IPS-NIHi7 (cell line): ENCODE results near the gene PLEKHB2.
"Not testable (repeated sequence)": the region's sequence is repeated elsewhere in the genome, so short reads cannot be mapped to it uniquely, and the experiment has no call there.

Experiments
- DNase-seq: peaks from one replicate; pipeline ENCODE4 v3.0.0; 2012; ENCODE audit warnings: mixed read lengths; ENCODE audit errors: extremely low spot score

PLEKHB2 gene

DNA sequence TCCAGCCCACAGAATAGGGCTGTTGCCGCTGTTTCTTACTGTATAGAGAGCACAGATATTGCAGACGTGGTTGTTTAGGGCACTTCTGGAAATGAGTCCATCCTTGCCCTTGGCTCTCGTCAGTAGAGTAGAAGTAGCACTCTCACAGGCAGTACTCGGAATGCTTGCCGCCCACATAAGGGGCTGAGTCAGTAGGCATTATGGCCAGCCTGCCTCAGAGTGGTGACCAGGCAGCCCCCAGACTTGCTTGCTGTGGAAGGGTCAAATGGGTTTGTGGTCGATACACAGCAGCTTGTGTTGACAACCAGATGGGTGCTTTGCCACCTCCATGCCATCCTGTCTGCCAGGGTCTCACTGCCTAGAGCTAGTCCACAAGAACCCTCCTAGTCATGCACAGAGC, 38.7 kb downstream of the PLEKHB2 start:
- no peak for DNase-seq

DNA sequence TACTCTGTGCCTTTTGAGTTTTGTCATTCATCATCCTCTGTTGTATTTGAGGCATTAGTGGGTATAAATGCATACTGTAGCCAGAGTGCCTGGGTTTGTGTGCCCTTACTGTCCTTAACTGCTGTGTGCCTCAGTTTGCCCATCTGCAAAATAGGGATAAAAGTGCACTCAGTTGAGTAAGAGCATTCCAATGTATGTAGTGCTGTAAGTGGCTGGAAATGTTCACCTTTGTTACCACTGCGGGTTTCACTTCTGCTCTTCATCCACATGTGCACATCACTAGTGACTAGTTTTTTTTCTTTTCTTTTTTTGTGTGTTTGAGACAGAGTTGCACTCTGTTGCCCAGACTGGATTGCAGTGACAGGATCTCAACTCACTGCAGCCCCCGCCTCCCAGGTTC, 39.9 kb downstream of the PLEKHB2 start:
- no peak for DNase-seq

DNA sequence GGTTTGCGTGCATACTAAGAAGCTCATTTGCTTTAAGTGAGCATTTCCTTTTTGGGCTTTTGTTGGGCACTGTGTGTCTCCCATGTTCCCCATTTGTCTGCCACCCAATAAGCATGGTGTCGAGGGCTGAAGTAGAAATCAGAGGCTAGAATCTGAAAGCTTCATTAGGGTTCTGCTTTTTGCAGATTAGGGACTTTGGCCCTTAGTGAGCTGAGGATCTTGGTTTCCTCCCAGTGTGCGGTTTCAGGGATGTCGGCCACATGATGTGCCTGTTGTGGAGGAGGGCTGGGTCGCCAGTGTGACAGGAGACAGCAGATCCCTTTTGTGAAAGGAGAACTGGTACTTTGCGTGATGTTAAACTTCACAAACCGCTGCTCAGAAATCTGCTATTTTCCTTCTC, 41.1 kb downstream of the PLEKHB2 start:
- DNase-seq = no peak

DNA sequence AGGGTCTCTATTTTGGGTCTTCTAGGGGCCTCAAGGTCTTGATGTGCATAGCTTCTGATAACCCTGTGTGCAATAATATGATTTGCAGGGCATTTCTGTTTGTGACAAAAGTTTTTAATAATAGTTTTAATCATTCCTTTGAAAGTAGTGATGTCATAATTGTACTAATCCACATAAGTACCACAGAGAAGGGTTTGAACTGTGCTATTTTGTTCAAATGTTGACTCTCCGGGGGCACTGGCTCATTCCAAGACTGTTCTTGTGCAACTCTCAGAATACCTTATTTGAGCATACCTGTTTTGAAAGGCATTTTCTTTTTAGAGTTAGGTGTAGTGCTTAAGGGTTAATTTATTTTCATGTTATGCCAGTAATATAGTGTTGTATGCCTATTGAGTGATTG, 41.6 kb downstream of the PLEKHB2 start:
- DNase-seq = no peak

DNA sequence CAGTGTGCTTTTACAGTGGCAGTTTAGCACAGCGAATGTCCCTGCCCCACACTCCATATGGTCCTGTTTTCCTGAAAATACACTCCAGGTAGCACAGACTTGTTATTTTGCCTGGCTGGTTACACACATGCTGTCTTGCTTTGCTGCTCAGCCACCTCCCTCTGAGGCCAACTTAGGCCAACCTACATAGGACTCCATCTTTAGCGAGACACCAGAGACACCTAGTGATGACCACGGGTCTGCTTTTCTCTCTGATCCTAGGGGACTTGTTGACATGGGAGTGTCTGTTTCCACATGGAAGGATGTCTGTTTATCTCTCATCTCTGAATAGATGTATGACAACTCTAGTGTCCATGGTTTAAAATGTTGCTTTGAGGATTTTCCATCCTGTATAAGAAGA, 43.3 kb downstream of the PLEKHB2 start:
- no peak for DNase-seq

DNA sequence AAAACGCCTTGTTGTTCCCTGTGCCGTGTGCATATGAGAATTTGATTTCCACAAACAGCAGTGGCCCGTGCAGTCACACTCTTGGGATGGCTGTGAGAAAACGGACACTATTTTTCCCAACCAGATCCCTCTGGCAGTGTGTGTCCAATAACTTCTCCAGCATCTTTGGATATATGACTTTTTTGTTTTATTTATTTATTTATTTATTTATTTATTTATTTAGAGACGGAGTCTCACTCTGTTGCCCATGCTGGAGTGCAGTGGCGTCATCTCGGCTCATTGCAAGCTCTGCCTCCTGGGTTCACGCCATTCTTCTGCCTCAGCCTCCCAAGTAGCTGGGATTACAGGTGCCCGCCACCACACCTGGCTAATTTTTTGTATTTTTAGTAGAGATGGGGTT, 45.0 kb downstream of the PLEKHB2 start:
- not testable (repeated sequence) for DNase-seq

DNA sequence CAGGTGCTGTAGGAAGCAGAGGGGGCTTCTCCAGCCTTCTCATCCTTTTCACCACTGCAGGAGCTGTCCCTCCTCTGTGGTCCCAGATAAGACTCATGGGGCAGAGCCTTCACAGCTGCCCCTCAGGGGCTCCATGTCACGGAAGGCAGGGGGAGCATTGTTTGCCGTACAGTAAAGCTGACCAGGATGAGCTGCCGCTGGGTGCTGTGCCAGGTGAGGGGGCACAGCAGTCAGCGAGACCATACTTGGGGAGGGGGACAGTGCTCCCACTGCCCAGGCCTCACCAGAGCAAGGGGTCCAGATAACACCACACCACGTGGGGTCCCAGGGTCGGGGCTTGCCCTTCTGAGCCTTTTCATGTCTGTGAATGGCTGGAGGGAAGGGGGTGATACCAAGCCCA, 46.3 kb downstream of the PLEKHB2 start:
- no peak for DNase-seq

DNA sequence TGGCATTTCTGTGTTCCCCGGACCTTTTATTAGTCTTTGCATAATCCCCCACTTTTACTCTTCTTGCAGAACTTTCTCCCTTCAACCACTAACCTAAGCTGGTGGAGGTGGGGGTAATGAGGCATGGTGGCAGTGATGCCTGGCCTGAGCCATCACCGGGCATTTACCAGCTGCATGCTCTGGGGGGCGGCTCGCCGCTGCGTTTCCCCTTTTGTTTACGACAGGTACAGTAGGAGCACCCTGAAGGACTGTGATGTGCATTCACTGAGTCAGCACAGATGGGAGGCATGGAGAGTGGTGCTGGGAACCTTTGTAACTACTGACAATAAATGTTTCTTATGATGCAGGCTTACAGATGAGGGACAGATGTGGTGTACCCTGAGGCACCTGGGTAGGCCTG, 46.9 kb downstream of the PLEKHB2 start:
- DNase-seq = no peak

DNA sequence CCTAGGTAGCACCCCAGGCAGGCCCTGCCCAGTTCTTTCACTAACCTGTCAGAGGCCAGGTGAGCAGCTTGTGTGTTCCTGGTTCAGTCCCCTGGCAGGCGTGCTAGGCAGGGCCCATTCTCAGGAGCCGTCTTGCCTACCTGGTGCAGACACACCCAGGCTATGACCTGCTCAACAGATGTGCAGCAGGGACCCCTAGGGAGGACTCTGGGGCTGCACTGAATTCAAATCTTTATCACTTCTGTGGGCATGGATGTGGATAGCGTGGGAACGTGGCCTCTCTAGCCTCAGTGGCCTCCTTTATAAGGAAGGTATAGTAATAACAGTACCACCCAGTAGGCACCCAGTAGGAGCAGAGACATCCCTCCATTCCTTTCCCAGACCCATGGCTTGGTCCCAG, 48.4 kb downstream of the PLEKHB2 start:
- DNase-seq = no peak

DNA sequence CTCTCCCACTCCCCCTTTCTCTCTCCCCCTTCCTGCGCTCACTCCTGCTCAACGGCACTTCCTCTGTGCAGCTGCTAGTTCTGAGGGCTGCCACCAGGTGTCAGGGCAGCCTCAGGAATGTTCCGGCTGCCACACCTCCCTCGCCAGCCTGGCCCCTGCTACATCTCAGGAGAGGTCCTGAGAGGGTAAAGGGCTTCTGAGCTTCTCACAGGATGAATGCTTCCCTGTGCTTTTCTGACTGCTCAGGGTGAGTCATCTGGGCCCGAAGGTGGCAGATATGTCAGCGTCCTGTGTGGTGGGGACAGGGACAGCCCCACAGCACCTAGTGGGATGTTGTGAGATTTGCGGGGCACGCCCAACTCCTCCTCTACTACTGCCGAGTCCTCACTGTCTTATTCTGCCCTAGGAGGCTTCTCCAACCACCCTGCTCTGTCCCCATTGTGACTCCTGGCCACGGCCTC, 49.0 kb downstream of the PLEKHB2 start:
- peak; percentile 92 for DNase-seq

DNA sequence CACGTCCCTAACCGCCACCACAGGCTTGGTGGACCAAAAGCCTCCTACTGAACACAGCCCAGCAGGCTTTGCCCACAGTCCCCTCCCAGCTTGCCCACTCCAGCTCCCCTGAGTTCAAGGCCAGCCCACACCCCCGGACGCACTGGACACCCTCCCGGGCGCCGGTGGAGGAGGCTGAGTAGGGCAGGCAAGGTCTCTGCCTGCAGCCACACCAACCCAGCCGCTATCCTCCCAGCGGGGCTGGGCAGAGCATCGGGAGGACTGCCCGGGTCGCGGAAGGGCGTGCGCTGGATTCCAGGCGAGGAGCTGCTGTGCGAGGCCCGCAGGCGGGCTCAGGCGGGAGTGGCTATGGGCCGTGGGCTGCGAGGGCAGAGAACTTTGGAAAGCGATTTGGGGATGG, 49.5 kb downstream of the PLEKHB2 start:
- no peak for DNase-seq

DNA sequence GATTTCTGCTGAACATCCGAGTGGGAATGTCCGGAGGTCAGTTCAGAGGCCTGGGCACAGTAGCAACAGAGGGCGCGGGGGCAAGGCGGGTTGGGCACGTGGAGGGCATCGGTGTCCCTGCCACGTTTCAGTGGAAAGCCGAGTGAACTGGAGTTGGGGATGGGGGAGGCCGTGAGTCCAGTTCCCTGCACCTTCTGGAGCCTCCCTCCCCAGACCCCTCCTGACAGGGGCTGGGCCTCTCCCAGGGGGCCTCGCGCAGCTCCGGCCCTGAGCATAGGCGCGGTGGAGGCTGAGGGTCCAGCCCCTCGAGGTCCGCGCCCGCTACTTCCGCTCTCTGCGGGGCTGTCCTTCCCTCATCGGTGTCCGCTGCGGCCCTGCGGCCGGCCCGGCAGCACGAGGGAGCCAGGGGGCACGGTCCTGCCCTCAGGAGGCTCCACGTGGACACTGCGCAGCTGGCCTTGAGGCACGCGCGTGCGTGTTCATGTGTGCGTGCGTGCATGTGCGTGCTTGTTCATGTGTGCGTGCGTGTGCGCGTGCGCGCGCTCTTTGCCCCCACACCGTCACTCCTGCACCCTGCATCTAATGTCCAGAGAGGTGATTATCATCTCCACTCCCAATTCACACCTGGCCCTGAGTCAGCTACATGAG, 50.2 kb downstream of the PLEKHB2 start:
- no peak for DNase-seq

DNA sequence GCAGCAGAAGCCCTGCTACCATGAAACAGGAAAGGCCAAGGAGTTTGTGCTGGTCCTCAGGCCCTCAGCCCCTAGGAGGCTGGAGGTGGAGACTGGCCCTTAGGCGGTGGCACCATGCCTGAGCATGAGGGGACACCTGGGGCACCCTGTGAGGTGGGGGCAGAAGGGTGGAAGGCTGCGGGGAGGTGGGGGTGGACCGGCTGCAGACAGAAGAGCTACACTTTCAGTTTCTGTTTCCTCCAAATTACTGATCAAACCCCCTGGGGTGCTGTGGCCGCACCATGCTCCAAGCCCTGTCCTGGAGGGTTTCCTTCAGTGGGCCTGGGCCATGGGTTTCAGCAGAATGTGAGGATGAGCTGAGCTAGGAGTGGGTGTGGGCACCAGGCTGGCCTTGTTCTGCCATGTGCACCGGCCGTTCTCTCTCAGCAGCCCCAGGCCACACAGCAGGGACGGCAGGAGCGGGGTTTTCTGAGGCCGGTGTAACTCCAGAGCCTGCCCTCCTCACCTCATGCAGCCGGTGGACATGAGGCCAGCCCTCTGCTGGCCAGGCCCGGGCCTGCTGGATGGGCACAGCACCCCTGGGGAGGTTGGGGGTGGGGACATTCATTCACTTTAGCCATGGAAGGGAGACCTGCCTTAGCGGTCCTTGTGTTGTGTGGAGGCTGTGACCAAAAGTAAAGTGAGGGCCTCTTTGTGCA, 51.5 kb downstream of the PLEKHB2 start:
- no peak for DNase-seq

DNA sequence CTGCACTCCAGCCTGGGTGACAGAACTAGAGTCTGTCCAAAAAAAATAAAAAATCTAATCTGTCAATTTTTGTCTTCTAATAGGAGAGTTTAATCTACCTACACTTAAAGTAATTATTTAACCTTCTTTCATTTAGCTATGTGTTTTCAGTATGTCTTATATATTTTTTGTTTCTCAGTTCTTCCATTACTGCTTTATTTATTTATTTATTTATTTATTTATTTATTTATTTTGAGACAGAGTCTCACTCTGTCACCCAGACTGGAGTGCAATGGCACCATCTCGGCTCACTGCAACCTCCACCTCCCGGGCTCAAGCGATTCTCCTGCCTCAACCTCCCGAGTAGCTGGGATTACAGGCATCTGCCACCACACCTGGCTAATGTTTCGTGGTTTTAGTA, 60.4 kb downstream of the PLEKHB2 start:
- not testable (repeated sequence) for DNase-seq

DNA sequence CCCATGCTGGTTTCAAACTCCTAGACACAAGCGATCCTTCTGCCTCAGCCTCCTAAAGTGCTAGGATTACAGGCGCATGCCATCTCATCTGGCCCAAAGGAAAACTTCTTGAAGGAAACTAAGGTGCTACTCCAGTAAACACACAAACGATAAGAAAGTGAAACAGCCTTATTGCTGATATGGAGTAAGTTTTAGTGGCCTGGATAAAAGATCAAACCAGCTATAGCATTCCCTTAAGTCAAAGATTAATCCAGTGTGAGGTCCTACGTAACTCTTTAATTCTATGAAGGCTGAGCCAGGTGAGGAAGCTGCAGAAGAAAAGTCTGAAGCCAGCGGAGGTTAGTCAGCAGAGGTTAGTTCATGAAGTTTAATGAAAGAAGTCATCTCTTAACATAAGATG, 63.4 kb downstream of the PLEKHB2 start:
- DNase-seq = no peak

DNA sequence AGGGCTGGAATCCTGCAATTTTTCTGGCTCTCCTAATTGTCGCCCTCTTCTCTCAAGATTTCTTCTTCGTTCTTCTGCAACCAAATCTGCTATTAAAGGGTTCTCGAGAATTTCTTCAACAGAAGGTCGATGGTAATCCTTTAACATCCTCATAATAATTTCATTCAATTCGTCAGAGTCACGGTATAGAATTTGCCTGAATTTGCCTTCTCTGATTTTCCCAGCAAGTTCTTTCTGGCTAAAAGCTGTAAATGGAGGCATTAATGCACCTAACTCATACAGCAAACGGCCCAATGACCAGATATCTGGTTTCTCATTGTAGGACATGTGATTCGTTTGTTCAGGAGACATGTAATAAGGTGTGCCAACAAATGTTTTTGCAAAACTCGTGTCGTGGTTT, 72.9 kb downstream of the PLEKHB2 start:
- DNase-seq = not testable (repeated sequence)

DNA sequence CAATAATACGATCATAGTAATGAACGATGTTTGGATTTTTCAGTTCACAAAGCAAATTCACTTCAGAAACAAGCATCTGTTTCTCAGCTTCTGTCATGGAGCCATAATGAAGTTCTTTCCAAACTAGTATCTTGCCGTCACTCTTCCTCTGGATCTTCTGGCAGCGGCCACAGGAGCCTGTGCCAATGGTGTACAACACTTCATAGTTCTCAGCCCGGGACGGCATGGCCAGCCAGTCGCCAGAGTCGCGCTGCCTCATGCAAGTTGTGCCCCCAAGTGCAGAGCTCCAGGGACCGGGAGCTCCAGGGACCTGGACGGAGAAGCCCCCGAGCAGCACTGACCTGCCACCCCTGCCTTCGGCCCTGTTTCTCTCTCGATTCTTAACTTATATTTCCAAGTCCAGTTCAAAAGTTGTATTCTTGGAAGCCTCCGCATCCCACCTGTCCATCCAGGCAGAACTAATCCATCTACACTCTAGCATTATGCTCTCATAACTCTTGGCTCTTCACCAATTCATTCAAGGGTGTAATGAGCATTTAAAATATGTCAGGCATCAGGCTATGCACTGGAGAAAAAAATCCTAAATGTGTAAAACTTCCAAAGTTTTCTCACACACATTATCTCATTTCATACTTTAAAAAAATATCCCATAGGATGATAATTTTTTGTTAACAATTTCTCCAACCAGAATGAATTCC, 73.7 kb downstream of the PLEKHB2 start:
- not testable (repeated sequence) for DNase-seq

DNA sequence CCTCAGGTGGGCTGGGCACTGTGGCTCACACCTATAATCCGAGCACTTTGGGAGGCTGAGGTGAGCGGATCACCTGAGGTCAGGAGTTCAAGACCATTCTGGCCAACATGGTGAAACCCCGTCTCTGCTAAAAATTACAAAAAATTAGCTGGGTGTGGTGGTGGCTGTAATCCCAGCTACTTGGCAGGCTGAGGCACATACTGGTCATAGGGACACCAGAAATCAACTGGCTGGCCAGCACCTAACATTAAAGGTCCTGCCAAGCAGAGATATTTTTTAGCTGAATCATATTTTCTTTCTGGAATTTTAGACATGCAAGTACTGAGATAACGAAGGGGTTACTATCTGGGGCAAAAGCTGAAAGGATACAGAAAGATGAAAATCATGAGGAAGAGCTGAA, 76.3 kb downstream of the PLEKHB2 start:
- not testable (repeated sequence) for DNase-seq

DNA sequence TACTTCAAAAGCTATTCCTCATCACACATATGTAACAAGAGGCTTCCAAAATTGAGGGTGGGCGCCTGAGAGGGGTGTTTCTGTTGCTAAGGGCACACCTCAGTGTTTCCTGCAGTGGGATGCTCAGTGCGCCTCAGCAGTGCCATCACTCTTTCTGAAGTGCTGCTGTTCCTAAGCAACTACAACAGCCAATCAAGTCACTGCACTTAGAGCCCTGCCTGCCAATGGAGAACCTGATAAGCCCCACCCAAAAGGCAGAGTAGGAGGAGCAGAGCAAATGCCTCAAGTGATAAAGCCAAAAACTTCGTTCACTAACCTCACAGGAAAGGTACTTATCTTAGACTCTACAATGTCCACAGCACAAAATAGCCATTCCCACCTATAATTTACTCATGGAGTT, 88.3 kb downstream of the PLEKHB2 start:
- not testable (repeated sequence) for DNase-seq

DNA sequence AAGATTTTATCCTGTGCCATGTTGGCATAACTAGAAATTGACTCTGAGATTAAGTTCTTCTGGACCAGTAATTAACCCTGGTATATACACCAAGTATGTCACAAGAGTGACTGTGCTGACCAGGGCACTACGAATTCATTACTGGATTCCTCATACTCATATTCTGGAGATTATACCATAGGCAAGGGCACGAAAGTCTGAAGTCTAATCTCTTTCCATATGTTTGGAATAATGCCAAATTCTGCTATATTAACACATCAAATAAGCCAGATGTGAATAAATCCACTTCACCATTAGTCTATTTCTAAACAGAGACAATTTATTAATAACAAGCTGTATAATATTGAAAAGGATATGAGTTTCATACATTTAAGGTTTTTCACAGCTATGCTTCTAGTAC, 91.0 kb downstream of the PLEKHB2 start:
- not testable (repeated sequence) for DNase-seq
